Tibial nerve (tissue), 4 donors: Measurements from ENCODE around the gene CORO2B. TPM values are rescaled to one million over a fixed set of nuclear protein-coding genes. Genes with fewer than 3 reads are reported as not detected.

Experiments
- DNase-seq, 2 donors: peaks; one replicate each; pipeline ENCODE4 v3.0.0-alpha.2; 2019; ENCODE audit warnings: low spot score in 2 of 2
- H3K27ac ChIP-seq, 4 donors: fragments of 200-600 bp; sonication (generic) in 3 of 4; one replicate each; pipeline ENCODE4 v1.5.1; 2017 to 2019; ENCODE audit warnings: mild to moderate bottlenecking in 1 of 4
- H3K27me3 ChIP-seq, 2 donors: fragments of 200-600 bp; sonication (generic) in 1 of 2; one replicate each; pipeline versions ENCODE4 v1.5.1 to v1.6.0; 2017 to 2019
- H3K36me3 ChIP-seq, 3 donors: fragments of 200-600 bp; sonication (generic); one replicate each; pipeline ENCODE4 v1.5.1; 2018 to 2019
- H3K4me1 ChIP-seq, 4 donors: fragments of 200-600 bp; sonication (generic) in 3 of 4; one replicate each; pipeline ENCODE4 v1.5.1; 2017 to 2019
- H3K4me3 ChIP-seq, 4 donors: fragments of 200-600 bp; sonication (generic) in 3 of 4; one replicate each; pipeline ENCODE4 v1.5.1; 2017 to 2019; ENCODE audit warnings: mild to moderate bottlenecking in 1 of 4, moderate library complexity in 1 of 4
- H3K9me3 ChIP-seq, 4 donors: fragments of 200-600 bp; sonication (generic) in 3 of 4; one replicate each; pipeline ENCODE4 v1.5.1; 2017 to 2019
- CTCF ChIP-seq, 5 experiments: fragments of 200-600 bp in 3 of 5; fragments of 450-650 bp in 2 of 5; sonication (generic) in 3 of 5; IDR thresholded peaks; one replicate each; pipeline ENCODE4 v1.5.1; 2016 to 2019; ENCODE audit warnings: antibody characterized with exemption in 5 of 5, mild to moderate bottlenecking in 3 of 5, moderate library complexity in 2 of 5
- EP300 ChIP-seq, 2 donors: sonication (generic); formaldehyde crosslinking; IDR thresholded peaks; one replicate each; pipeline ENCODE4 v1.6.1; 2017; ENCODE audit warnings: antibody characterized with exemption in 2 of 2, mild to moderate bottlenecking in 1 of 2
- POLR2A ChIP-seq, 2 donors: fragments of 450-650 bp; IDR thresholded peaks; one replicate each; pipeline ENCODE4 v1.6.1; 2017; ENCODE audit warnings: antibody characterized with exemption in 2 of 2, mild to moderate bottlenecking in 2 of 2, moderate library complexity in 2 of 2
- WGBS, 2 donors: methylation state at CpG; one replicate each; pipeline ENCODE4 v1.1.5; 2018; 5-methylcytosine and 5-hydroxymethylcytosine counted together
- total RNA-seq, 4 donors: library from RNA; depleted of rRNA; stranded (reverse); fragments of >200 nt; gene quantifications; one replicate each; pipeline ENCODE4 v1.1.0, GENCODE V29; 2016

Gene CORO2B
- total RNA-seq, 4 donors from 2014 or later, result 6.3 to 12.6 (median 9.6) TPM

GRCh38 chr15:68734352-68734751, 155.6 kb downstream of the CORO2B start:
- Histone ChIP-seq H3K4me3 (no peak overlapping the region), H3K27me3 (no peaks in the 10 kb centered on the region), H3K4me1 (peaks cover 0 to 12% (median 0%) of the 10 kb centered on the region in 4 donors), H3K36me3 (no peaks in the 10 kb centered on the region), H3K9me3 (no peaks in the 10 kb centered on the region), H3K27ac (no peak overlapping the region)
- DNase-seq, result no peak
- TF ChIP-seq CTCF (IDR thresholded peaks at IDR 0.05), result no peak
- no peak for TF ChIP-seq POLR2A (IDR thresholded peaks at IDR 0.05)
- TF ChIP-seq EP300 (IDR thresholded peaks at IDR 0.05), result no peak

GRCh38 chr15:68734881-68735280, 156.1 kb downstream of the CORO2B start:
- Histone ChIP-seq H3K27ac (no peak overlapping the region), H3K4me1 (peaks cover 0 to 12% (median 0%) of the 10 kb centered on the region in 4 donors), H3K27me3 (no peaks in the 10 kb centered on the region), H3K9me3 (no peaks in the 10 kb centered on the region), H3K36me3 (no peaks in the 10 kb centered on the region), H3K4me3 (no peak overlapping the region)
- no peak for TF ChIP-seq POLR2A (IDR thresholded peaks at IDR 0.05)
- no peak for TF ChIP-seq CTCF (IDR thresholded peaks at IDR 0.05)
- no peak for TF ChIP-seq EP300 (IDR thresholded peaks at IDR 0.05)
- no peak for DNase-seq

DNA sequence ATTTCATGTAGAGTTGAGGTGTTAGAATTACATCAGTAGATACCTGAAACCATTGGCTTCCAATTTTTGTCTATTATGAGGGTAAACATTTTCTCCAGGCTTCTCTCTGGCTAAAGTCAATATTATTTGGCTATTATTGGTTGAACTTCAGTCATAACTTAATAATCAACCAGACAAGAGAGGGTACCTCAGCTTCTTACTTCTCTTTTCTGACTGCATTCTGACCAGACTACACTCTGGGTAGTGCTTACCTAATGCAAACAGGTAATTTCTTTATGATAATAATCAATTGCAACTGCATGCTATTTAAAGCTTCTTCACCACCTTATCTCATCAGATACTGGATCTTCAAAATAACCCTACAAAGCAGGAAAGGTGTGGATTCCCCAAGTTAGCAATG, 156.8 kb downstream of the CORO2B start:
- no peak for DNase-seq
- no peak for TF ChIP-seq CTCF (IDR thresholded peaks at IDR 0.05)
- H3K9me3 ChIP-seq, result no peaks in the 10 kb centered on the region
- H3K4me3 ChIP-seq, result no peak overlapping the region
- no peaks in the 10 kb centered on the region for H3K36me3 ChIP-seq
- peaks cover 0 to 7% (median 0%) of the 10 kb centered on the region in 4 donors for H3K4me1 ChIP-seq
- no peaks in the 10 kb centered on the region for H3K27me3 ChIP-seq
- no peak overlapping the region for H3K27ac ChIP-seq

- Histone ChIP-seq H3K36me3 (no peaks in the 10 kb centered on the region), H3K27me3 (no peaks in the 10 kb centered on the region), H3K27ac (no peak overlapping the region), H3K9me3 (no peaks in the 10 kb centered on the region), H3K4me3 (no peak overlapping the region), H3K4me1 (no peaks in the 10 kb centered on the region)
- WGBS, 2 donors, result 61 to 62% methylated on average over 6 of the region's 6 CpGs
- no peak for TF ChIP-seq CTCF (IDR thresholded peaks at IDR 0.05)
- no peak for TF ChIP-seq POLR2A (IDR thresholded peaks at IDR 0.05)
- TF ChIP-seq EP300 (IDR thresholded peaks at IDR 0.05), result no peak
- DNase-seq, result no peak
Measured at GRCh38 chr15:68739390-68740080, 160.7 kb downstream of the CORO2B start.

GRCh38 chr15:68743256-68743655, 164.5 kb downstream of the CORO2B start:
- 75 to 77% methylated on average over 3 of the region's 3 CpGs for WGBS, 2 donors
- H3K27ac ChIP-seq, result no peak overlapping the region
- H3K36me3 ChIP-seq, result no peaks in the 10 kb centered on the region
- TF ChIP-seq POLR2A (IDR thresholded peaks at IDR 0.05) (no peak), EP300 (IDR thresholded peaks at IDR 0.05) (no peak), CTCF (IDR thresholded peaks at IDR 0.05) (no peak)
- H3K27me3 ChIP-seq, result no peaks in the 10 kb centered on the region
- H3K4me1 ChIP-seq, result no peaks in the 10 kb centered on the region
- no peaks in the 10 kb centered on the region for H3K9me3 ChIP-seq
- DNase-seq, result no peak
- no peak overlapping the region for H3K4me3 ChIP-seq
